ENCODE results near the gene ART5. TPM values are rescaled to one million over a fixed set of nuclear protein-coding genes. Genes with fewer than 3 reads are reported as not detected.

The ART5 gene
- total and polyA plus RNA-seq, 2 donors from 2014 or later, result 2.8 TPM; not detected in 1

DNA sequence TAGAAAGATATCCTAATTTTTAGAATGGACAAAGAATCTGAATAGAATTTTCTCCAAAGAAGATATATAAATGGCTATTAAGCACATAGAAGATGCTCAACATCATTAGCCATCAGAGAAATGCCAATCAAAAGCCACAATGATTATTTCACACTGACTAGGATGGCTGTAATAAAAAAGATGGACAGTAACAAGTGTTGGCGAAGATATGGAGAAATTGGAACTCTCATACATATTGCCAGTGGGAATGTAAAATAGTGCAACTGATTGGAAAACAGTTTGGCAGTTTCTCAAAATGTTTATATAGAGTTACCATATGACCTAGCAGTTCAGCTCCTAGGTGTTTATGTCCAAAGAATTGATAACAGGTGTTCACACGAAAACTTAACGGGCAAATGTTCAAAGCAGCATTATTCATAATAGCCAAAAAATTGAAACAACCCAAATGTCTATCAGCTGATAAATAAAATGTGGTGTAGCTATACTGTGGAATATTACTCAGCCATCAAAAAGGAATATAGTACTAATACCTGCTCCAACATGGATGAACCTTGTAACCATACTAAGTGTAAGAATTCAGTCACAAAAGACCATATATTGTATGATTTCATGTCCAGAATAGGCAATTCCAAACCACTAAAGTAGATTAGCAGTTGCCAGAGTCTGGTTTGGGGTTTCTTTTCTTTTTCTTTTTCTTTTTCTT lies 29.7 kb downstream of the ART5 start:
- intact Hi-C loops (cut with DNase I), result no loop called here
- TF ChIP-seq, protein P1, sequence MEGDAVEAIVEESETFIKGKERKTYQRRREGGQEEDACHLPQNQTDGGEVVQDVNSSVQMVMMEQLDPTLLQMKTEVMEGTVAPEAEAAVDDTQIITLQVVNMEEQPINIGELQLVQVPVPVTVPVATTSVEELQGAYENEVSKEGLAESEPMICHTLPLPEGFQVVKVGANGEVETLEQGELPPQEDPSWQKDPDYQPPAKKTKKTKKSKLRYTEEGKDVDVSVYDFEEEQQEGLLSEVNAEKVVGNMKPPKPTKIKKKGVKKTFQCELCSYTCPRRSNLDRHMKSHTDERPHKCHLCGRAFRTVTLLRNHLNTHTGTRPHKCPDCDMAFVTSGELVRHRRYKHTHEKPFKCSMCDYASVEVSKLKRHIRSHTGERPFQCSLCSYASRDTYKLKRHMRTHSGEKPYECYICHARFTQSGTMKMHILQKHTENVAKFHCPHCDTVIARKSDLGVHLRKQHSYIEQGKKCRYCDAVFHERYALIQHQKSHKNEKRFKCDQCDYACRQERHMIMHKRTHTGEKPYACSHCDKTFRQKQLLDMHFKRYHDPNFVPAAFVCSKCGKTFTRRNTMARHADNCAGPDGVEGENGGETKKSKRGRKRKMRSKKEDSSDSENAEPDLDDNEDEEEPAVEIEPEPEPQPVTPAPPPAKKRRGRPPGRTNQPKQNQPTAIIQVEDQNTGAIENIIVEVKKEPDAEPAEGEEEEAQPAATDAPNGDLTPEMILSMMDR (IDR thresholded peaks at IDR 0.05; ENCODE audit: borderline replicate concordance, extremely low read depth, insufficient read depth), result no peak

DNA sequence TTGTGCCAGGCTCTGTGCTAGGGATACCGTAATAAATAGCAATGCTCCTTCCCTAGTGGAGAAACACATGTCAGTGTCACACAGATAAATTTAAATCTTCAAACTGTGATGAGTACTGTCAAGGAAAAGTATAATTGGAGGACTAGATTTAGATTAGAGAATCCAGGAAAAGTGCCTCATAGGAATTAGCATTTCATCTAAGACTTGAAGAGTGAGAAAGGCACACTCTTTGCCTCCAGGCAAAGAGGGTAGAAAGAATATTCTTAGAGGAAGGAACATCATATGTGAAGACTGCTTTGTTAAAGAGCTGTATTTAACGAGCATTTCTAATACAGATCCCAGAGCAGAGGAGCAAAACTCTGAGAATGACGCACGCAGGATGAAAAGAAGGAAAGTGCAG lies 30.9 kb downstream of the ART5 start:
- no peaks in the 10 kb centered on the region for H3K27me3 ChIP-seq (ENCODE audit: control insufficient read depth, insufficient read depth, low read length)
- no peak for FAIRE-seq
- intact Hi-C loops (cut with DNase I), result no loop called here

More for the DNA sequence above, 29.7 kb downstream of the ART5 start:
- Histone ChIP-seq H3K4me3 (ENCODE audit: low read length in 3 of 3) (no peak overlapping the region), H3K4me1 (ENCODE audit: control insufficient read depth in 2 of 3, insufficient read depth in 2 of 3, low read depth in 1 of 3, low read length in 3 of 3) (no peaks in the 10 kb centered on the region), H3K27ac (ENCODE audit: low read depth in 2 of 2, low read length in 2 of 2) (no peak overlapping the region), H3K36me3 (ENCODE audit: control insufficient read depth in 2 of 3, insufficient read depth in 3 of 3, low read length in 3 of 3) (no peaks in the 10 kb centered on the region), H3K9ac (ENCODE audit: low read length in 3 of 3) (no peak overlapping the region), H3K27me3 (ENCODE audit: control insufficient read depth, insufficient read depth, low read length) (no peaks in the 10 kb centered on the region), H3K9me3 (ENCODE audit: control insufficient read depth in 2 of 3, insufficient read depth in 1 of 3, low read length in 3 of 3) (peaks cover 0 to 4% (median 0%) of the 10 kb centered on the region in 3 donors)
- no peak for FAIRE-seq
- no peak for DNase-seq

DNA sequence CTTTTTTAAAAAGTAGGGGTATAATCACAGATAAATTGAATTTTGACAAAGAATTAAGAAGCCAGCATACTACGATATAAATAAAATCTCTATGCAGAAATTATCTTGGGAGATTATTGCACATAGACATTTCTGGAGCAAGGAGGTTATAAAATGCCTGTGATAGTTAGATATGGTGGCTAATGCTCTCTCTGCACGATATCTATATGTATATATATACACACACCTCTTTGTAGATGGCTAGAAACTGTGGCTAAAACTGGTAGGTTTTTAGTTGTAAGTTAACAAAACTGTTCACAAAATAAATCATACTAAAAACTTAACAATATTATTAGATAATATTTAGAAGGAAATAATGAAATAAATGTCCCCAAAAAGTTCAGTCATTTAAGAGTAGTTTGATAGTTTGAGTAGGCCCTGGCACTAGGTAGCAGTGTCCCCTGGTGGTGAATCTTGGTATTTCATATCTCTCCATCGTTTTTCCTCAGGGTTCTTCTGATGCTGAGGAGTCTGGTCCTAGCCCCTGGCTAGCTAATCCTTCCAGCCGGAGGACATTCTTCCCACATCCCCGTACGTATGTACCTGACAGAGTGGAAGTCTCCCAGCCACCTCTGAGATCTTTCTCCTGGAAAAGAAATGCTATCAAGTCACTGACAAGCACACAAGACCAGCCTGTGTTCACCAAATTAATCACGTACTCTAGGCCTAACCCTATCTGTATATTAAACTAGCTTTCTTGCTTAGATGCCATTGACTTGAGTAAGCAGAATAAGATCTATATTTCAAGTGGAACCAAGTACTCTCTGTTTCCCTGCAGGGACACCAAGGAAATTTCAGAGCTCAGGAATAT lies 32.2 kb downstream of the ART5 start:
- no peaks in the 10 kb centered on the region for H3K27me3 ChIP-seq (ENCODE audit: control insufficient read depth, insufficient read depth, low read length)
- DNase-seq (peak in 3 of 5 donors; percentile 29 to 61 (median 43)), FAIRE-seq (peak; percentile 42)
- H3K9ac ChIP-seq (ENCODE audit: low read length in 3 of 3), result no peak overlapping the region
- no peaks in the 10 kb centered on the region for H3K36me3 ChIP-seq (ENCODE audit: control insufficient read depth in 2 of 3, insufficient read depth in 3 of 3, low read length in 3 of 3)
- no peak overlapping the region for H3K4me3 ChIP-seq (ENCODE audit: low read length in 3 of 3)
- intact Hi-C loops (cut with DNase I), result no loop called here
- H3K4me1 ChIP-seq (ENCODE audit: control insufficient read depth in 2 of 3, insufficient read depth in 2 of 3, low read depth in 1 of 3, low read length in 3 of 3), result no peaks in the 10 kb centered on the region
- peaks cover 0 to 4% (median 0%) of the 10 kb centered on the region in 3 donors for H3K9me3 ChIP-seq (ENCODE audit: control insufficient read depth in 2 of 3, insufficient read depth in 1 of 3, low read length in 3 of 3)
- TF ChIP-seq, protein P1 (IDR thresholded peaks at IDR 0.05; ENCODE audit: borderline replicate concordance, extremely low read depth, insufficient read depth), result peak; percentile 91
- no peak overlapping the region for H3K27ac ChIP-seq (ENCODE audit: low read depth in 2 of 2, low read length in 2 of 2)

More for the DNA sequence above, 30.9 kb downstream of the ART5 start:
- no peak overlapping the region for H3K9ac ChIP-seq (ENCODE audit: low read length in 3 of 3)
- H3K9me3 ChIP-seq (ENCODE audit: control insufficient read depth in 2 of 3, insufficient read depth in 1 of 3, low read length in 3 of 3), result peaks cover 0 to 4% (median 0%) of the 10 kb centered on the region in 3 donors
- TF ChIP-seq, protein P1 (IDR thresholded peaks at IDR 0.05; ENCODE audit: borderline replicate concordance, extremely low read depth, insufficient read depth), result no peak
- H3K4me1 ChIP-seq (ENCODE audit: control insufficient read depth in 2 of 3, insufficient read depth in 2 of 3, low read depth in 1 of 3, low read length in 3 of 3), result no peaks in the 10 kb centered on the region
- H3K36me3 ChIP-seq (ENCODE audit: control insufficient read depth in 2 of 3, insufficient read depth in 3 of 3, low read length in 3 of 3), result no peaks in the 10 kb centered on the region
- DNase-seq, result no peak
- H3K27ac ChIP-seq (ENCODE audit: low read depth in 2 of 2, low read length in 2 of 2), result no peak overlapping the region
- no peak overlapping the region for H3K4me3 ChIP-seq (ENCODE audit: low read length in 3 of 3)

Measured in kidney (tissue), 14 donors.